Mesendoderm (in vitro differentiated cells): ENCODE data around the gene CTDSP1.

Experiments
- DNase-seq: peaks from one replicate; pipeline ENCODE4 v3.0.0; 2013
- H2AK5ac ChIP-seq: 2 replicates; pipeline ENCODE4 v1.6.1; 2013; ENCODE audit warnings: low read length, inconsistent platforms
- H2BK120ac ChIP-seq: 2 replicates; pipeline ENCODE4 v1.6.1; 2013; ENCODE audit warnings: low read depth, mild to moderate bottlenecking, low read length, moderate library complexity, mixed read lengths
- H2BK15ac ChIP-seq: replicated peaks from 2 replicates; pipeline ENCODE4 v1.6.1; 2013; ENCODE audit warnings: low read depth, mild to moderate bottlenecking, moderate library complexity
- H2BK5ac ChIP-seq: 2 replicates; pipeline ENCODE4 v1.6.1; 2013; ENCODE audit warnings: low read length, inconsistent platforms
- H3K18ac ChIP-seq: 2 replicates; pipeline ENCODE4 v1.6.1; 2013; ENCODE audit warnings: mild to moderate bottlenecking, low read length, mixed read lengths
- H3K23ac ChIP-seq: one replicate; pipeline ENCODE4 v1.6.1; 2013; ENCODE audit warnings: low read length
- H3K27ac ChIP-seq: 2 replicates; pipeline ENCODE4 v1.5.1; 2013; ENCODE audit warnings: low read depth, mild to moderate bottlenecking, inconsistent platforms, low read length, moderate library complexity
- H3K27me3 ChIP-seq: 2 replicates; pipeline ENCODE4 v1.6.1; 2013; ENCODE audit warnings: low read length, control low read depth, mild to moderate bottlenecking, inconsistent platforms; ENCODE audit not compliant: insufficient read depth, poor library complexity
- H3K36me3 ChIP-seq: 2 replicates; pipeline ENCODE4 v1.6.1; 2013; ENCODE audit warnings: low read length, inconsistent platforms; ENCODE audit not compliant: control insufficient read depth, insufficient read depth
- H3K4ac ChIP-seq: one replicate; pipeline ENCODE4 v1.6.1; 2013; ENCODE audit warnings: low read depth, mild to moderate bottlenecking, low read length, moderate library complexity
- H3K4me1 ChIP-seq: 2 replicates; pipeline ENCODE4 v1.6.1; 2013; ENCODE audit warnings: low read depth, low read length, inconsistent platforms; ENCODE audit not compliant: control insufficient read depth
- H3K4me2 ChIP-seq: 2 replicates; pipeline ENCODE4 v1.6.1; 2013; ENCODE audit warnings: low read length
- H3K4me3 ChIP-seq: 2 replicates; pipeline ENCODE4 v1.5.1; 2013; ENCODE audit warnings: mild to moderate bottlenecking, low read length
- H3K56ac ChIP-seq: one replicate; pipeline ENCODE4 v1.6.1; 2013; ENCODE audit warnings: low read length
- H3K79me1 ChIP-seq: 2 replicates; pipeline ENCODE4 v1.6.1; 2013; ENCODE audit warnings: low read length, inconsistent platforms
- H3K79me2 ChIP-seq: 2 replicates; pipeline ENCODE4 v1.6.1; 2013; ENCODE audit warnings: mild to moderate bottlenecking, low read length; ENCODE audit not compliant: control insufficient read depth, insufficient read depth
- H3K9ac ChIP-seq: 2 replicates; pipeline ENCODE4 v1.6.1; 2013; ENCODE audit warnings: low read length, inconsistent platforms
- H4K5ac ChIP-seq: one replicate; pipeline ENCODE4 v1.6.1; 2013; ENCODE audit warnings: low read length
- H4K8ac ChIP-seq: one replicate; pipeline ENCODE4 v1.6.1; 2013; ENCODE audit warnings: low read depth, mild to moderate bottlenecking, control low read depth, low read length, moderate library complexity
- WGBS: extraction: QIAGEN DNeasy Blood & Tissue Kit; methylation state at CpG from one replicate; pipeline ENCODE4 v1.1.7; 2013; ENCODE audit warnings: low lambda C conversion rate, missing lambda C conversion rate; ENCODE audit not compliant: insufficient coverage; ENCODE audit errors: extremely low coverage; 5-methylcytosine and 5-hydroxymethylcytosine counted together

CTDSP1 gene

DNA sequence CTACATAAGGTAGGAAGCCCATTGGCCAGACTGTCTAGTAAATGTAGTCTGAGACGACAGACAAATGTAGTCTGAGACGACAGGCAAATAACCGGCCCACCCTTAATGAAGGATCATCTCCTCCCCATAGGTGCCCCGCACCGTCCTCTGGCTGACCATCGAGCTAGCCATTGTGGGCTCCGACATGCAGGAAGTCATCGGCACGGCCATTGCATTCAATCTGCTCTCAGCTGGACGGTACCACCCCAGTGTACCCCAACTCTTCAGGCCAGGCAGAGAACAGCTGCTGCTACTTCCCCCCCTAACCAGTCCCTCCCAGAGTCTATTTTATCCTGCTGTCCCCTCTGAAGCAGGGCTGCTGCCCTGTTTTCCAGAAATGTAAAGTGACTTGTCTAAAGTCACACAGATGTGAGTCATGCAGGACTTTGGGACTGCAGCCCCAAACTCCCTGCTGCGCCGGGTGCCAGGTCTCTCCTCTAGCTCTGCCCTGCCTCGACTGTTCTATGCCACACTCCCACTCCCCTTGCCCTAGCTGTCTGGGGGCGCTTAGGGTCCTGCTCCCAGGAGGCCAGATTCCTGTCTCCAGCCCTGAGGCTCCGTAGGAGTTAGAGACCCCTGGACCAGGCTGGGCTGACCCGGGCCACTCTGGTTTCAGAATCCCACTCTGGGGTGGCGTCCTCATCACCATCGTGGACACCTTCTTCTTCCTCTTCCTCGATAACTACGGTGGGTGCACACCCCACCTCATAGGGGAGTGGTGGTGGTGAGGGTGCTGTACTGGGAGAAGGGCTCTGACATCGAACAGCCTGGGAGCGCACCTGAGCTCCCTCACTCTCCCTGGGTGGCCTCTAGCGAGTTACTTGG, 12.9 kb upstream of the CTDSP1 start:
- Histone ChIP-seq H3K4me3 (no peak overlapping the region), H3K18ac (no peak overlapping the region), H3K9ac (no peak overlapping the region), H3K4ac (no peak overlapping the region), H4K5ac (no peak overlapping the region), H2AK5ac (no peak overlapping the region), H2BK15ac (no peak overlapping the region), H3K27ac (no peak overlapping the region), H3K56ac (peak overlapping the region; percentile 95), H2BK5ac (no peak overlapping the region), H3K27me3 (no peaks in the 10 kb centered on the region), H3K23ac (no peak overlapping the region), H3K79me1 (no peaks in the 10 kb centered on the region), H3K79me2 (no peaks in the 10 kb centered on the region), H4K8ac (no peak overlapping the region), H2BK120ac (no peak overlapping the region), H3K4me1 (no peaks in the 10 kb centered on the region), H3K4me2 (peak overlapping the region; percentile 23), H3K36me3 (no peaks in the 10 kb centered on the region)
- no peak for DNase-seq
- WGBS: no CpG with 5 or more reads among the region's 23 CpGs

DNA sequence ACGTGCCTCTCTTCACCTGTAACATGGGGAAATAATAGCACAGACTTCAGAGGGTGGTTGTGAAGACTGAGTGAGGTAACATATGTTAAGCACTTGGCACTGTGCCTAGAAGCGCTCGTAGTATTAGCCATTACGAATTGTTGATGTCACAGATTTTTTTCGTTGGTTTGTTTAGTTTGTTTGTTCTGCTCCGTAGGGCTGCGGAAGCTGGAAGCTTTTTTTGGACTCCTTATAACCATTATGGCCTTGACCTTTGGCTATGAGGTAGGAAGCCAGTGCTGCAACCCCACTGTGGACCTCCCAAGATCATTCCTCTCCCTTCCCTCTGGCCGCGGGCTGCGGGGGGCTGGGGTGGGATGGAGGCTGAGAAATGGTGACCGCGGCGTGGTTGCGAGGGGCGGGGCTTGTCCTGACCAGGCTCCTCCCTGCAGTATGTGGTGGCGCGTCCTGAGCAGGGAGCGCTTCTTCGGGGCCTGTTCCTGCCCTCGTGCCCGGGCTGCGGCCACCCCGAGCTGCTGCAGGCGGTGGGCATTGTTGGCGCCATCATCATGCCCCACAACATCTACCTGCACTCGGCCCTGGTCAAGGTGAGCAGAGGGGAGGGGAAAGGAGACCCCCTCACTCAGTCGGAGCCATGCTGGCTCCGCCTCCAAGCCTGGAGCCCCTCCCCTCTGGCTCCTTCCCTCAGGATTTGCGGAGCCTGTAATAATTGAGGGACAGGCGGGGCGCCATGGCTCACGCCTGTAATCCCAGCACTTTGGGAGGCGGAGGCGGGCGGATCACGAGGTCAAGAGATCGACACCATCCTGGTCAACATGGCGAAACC, 12.1 kb upstream of the CTDSP1 start:
- Histone ChIP-seq H2BK15ac (no peak overlapping the region), H2AK5ac (no peak overlapping the region), H3K79me2 (no peaks in the 10 kb centered on the region), H3K18ac (no peak overlapping the region), H3K4ac (no peak overlapping the region), H4K8ac (no peak overlapping the region), H3K79me1 (no peaks in the 10 kb centered on the region), H3K4me1 (no peaks in the 10 kb centered on the region), H4K5ac (no peak overlapping the region), H2BK5ac (no peak overlapping the region), H3K56ac (peak overlapping the region; percentile 95), H3K9ac (peak overlapping the region; percentile 75), H3K27ac (no peak overlapping the region), H3K4me3 (peak overlapping the region; percentile 46), H2BK120ac (no peak overlapping the region), H3K36me3 (no peaks in the 10 kb centered on the region), H3K4me2 (peak overlapping the region; percentile 87), H3K23ac (no peak overlapping the region), H3K27me3 (no peaks in the 10 kb centered on the region)
- no CpG with 5 or more reads among the region's 38 CpGs for WGBS
- peak; percentile 83 for DNase-seq

DNA sequence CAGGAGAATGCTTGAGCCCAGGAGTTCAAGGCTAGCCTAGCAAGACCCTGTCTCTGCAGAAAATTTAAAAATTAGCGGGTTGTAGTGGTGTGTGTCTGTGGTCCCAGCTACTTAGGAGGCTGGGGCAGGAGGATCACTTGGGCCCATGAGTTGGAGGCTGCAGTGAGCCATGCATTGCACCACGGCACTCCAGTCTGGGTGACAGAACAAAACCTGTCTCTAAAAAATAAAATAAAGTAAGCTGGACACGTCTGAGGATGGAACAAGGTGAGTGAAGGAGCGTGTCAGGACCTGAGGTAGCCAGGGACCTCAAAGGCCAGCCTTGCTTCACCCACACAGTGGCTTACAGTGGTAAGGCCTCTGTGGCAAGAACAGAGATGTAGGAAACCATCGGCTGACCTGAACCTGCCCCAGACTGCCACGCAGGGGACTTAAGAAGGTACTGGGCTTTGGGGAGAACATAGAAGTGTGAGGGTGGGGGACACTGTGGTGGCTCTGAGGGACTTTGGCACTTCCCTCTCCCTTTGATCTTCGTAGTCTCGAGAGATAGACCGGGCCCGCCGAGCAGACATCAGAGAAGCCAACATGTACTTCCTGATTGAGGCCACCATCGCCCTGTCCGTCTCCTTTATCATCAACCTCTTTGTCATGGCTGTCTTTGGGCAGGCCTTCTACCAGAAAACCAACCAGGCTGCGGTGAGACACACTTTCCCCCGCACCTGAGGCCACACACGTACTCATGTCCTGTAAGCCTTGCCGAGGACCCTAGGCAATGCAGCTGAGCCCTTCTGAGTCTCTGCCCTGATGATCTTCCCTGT, 10.1 kb upstream of the CTDSP1 start:
- no peaks in the 10 kb centered on the region for H3K27me3 ChIP-seq
- no peak overlapping the region for H2AK5ac ChIP-seq
- no peaks in the 10 kb centered on the region for H3K4me1 ChIP-seq
- no peak overlapping the region for H4K5ac ChIP-seq
- H3K4me2 ChIP-seq: no peak overlapping the region
- H3K23ac ChIP-seq: no peak overlapping the region
- DNase-seq: no peak
- H3K4ac ChIP-seq: no peak overlapping the region
- no peak overlapping the region for H3K4me3 ChIP-seq
- WGBS: no CpG with 5 or more reads among the region's 17 CpGs
- H2BK15ac ChIP-seq: no peak overlapping the region
- H4K8ac ChIP-seq: no peak overlapping the region
- no peaks in the 10 kb centered on the region for H3K79me1 ChIP-seq
- no peak overlapping the region for H3K9ac ChIP-seq
- no peaks in the 10 kb centered on the region for H3K36me3 ChIP-seq
- H3K79me2 ChIP-seq: no peaks in the 10 kb centered on the region
- no peak overlapping the region for H2BK5ac ChIP-seq
- H3K18ac ChIP-seq: no peak overlapping the region
- H2BK120ac ChIP-seq: no peak overlapping the region
- no peak overlapping the region for H3K56ac ChIP-seq
- no peak overlapping the region for H3K27ac ChIP-seq

DNA sequence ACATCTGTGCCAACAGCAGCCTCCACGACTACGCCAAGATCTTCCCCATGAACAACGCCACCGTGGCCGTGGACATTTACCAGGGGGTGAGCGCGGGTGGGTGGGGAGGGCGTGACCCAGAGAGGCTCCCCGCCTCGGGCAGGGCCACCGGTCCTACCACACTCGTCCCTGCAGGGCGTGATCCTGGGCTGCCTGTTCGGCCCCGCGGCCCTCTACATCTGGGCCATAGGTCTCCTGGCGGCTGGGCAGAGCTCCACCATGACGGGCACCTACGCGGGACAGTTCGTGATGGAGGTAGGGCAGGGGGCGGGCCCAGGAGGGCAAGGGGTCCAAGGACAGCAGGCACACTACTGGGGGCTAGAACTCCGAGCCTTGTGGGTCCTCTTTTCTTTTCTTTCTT, 8.5 kb upstream of the CTDSP1 start:
- WGBS: no CpG with 5 or more reads among the region's 23 CpGs
- no peak overlapping the region for H4K8ac ChIP-seq
- no peaks in the 10 kb centered on the region for H3K79me1 ChIP-seq
- DNase-seq: no peak
- H3K79me2 ChIP-seq: no peaks in the 10 kb centered on the region
- H3K4me3 ChIP-seq: no peak overlapping the region
- no peak overlapping the region for H3K4ac ChIP-seq
- no peak overlapping the region for H2BK15ac ChIP-seq
- H2BK5ac ChIP-seq: no peak overlapping the region
- no peaks in the 10 kb centered on the region for H3K27me3 ChIP-seq
- peak overlapping the region; percentile 34 for H3K56ac ChIP-seq
- H3K4me1 ChIP-seq: no peaks in the 10 kb centered on the region
- no peaks in the 10 kb centered on the region for H3K36me3 ChIP-seq
- H4K5ac ChIP-seq: no peak overlapping the region
- H2AK5ac ChIP-seq: no peak overlapping the region
- H3K23ac ChIP-seq: no peak overlapping the region
- no peak overlapping the region for H3K9ac ChIP-seq
- H3K27ac ChIP-seq: no peak overlapping the region
- H2BK120ac ChIP-seq: no peak overlapping the region
- H3K18ac ChIP-seq: no peak overlapping the region
- no peak overlapping the region for H3K4me2 ChIP-seq

DNA sequence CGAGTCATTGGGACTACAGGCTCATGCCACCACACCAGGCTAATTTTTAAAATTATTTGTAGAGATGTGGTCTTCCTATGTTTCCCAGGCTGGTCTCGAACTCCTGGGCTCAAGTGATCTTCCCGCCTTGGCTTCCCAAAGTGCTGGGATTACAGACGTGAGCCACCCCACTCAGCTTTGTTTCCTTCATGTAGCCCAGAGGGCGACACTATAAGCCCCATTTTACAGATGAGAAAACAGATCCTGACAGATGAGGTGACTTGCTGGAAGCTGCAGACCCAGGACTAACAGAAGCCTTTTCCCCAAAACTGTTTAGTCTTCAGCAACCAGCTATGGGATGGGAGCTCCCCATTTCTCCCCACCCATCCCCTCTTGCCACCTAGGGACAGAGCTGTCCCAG, 7.2 kb upstream of the CTDSP1 start:
- no peaks in the 10 kb centered on the region for H3K36me3 ChIP-seq
- H3K9ac ChIP-seq: no peak overlapping the region
- H3K27me3 ChIP-seq: no peaks in the 10 kb centered on the region
- no peak overlapping the region for H3K18ac ChIP-seq
- no peaks in the 10 kb centered on the region for H3K79me1 ChIP-seq
- no peak for DNase-seq
- no peak overlapping the region for H3K23ac ChIP-seq
- no peak overlapping the region for H2AK5ac ChIP-seq
- H4K5ac ChIP-seq: no peak overlapping the region
- H2BK5ac ChIP-seq: no peak overlapping the region
- H3K27ac ChIP-seq: no peak overlapping the region
- H2BK120ac ChIP-seq: no peak overlapping the region
- no peak overlapping the region for H2BK15ac ChIP-seq
- no peak overlapping the region for H3K4ac ChIP-seq
- H3K4me3 ChIP-seq: no peak overlapping the region
- H3K4me2 ChIP-seq: no peak overlapping the region
- H3K4me1 ChIP-seq: peaks cover 6% of the 10 kb centered on the region
- H3K56ac ChIP-seq: no peak overlapping the region
- H3K79me2 ChIP-seq: no peaks in the 10 kb centered on the region
- no peak overlapping the region for H4K8ac ChIP-seq
- no CpG with 5 or more reads among the region's 5 CpGs for WGBS
